Sigmoid colon (tissue), 4 donors: ENCODE measurements around the gene VGF.

ENCODE experiments used
- EP300 ChIP-seq, 4 donors: sonication (generic); formaldehyde crosslinking; IDR thresholded peaks; one replicate each; pipeline ENCODE4 v1.6.1; 2017; ENCODE audit warnings: antibody characterized with exemption in 4 of 4
- POLR2A ChIP-seq, 2 donors: fragments of 450-650 bp; IDR thresholded peaks; one replicate each; pipeline ENCODE4 v1.6.1; 2016; ENCODE audit warnings: antibody characterized with exemption in 2 of 2, mild to moderate bottlenecking in 2 of 2, moderate library complexity in 2 of 2
- POLR2AphosphoS5 ChIP-seq, 4 donors: sonication (generic); formaldehyde crosslinking; IDR thresholded peaks; one replicate each; pipeline ENCODE4 v1.6.1; 2017; ENCODE audit warnings: antibody characterized with exemption in 4 of 4
- TF ChIP-seq, protein P1 (sequence below), 4 experiments: fragments of 450-650 bp in 3 of 4; fragments of 200-600 bp in 1 of 4; IDR thresholded peaks; one replicate each; pipeline ENCODE4 v1.5.1; 2016 to 2019; ENCODE audit warnings: antibody characterized with exemption in 4 of 4, mild to moderate bottlenecking in 3 of 4, moderate library complexity in 2 of 4

DNA sequence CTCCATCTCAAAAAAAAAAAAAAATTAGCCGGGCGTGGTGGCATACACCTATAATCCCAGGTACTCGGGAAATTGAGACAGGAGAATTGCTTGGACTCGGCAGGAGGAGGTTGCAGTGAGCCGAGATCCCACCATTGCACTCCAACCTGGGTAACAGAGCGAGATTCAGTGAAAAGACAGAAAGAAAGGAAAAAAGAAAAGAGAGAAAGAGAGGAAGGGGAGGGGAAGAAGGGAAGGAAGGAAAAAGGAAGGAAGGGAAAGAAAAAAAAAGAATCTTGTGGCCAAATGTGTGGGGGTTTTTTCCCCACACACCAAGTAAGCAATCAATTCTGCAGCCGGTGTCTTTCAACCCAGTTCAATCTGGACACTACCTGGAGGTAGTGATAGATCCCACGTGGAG is 23.7 kb upstream of the VGF start:
- TF ChIP-seq POLR2A (IDR thresholded peaks at IDR 0.05) (no peak), EP300 (IDR thresholded peaks at IDR 0.05) (no peak), POLR2AphosphoS5 (IDR thresholded peaks at IDR 0.05) (no peak)
- TF ChIP-seq, protein P1, sequence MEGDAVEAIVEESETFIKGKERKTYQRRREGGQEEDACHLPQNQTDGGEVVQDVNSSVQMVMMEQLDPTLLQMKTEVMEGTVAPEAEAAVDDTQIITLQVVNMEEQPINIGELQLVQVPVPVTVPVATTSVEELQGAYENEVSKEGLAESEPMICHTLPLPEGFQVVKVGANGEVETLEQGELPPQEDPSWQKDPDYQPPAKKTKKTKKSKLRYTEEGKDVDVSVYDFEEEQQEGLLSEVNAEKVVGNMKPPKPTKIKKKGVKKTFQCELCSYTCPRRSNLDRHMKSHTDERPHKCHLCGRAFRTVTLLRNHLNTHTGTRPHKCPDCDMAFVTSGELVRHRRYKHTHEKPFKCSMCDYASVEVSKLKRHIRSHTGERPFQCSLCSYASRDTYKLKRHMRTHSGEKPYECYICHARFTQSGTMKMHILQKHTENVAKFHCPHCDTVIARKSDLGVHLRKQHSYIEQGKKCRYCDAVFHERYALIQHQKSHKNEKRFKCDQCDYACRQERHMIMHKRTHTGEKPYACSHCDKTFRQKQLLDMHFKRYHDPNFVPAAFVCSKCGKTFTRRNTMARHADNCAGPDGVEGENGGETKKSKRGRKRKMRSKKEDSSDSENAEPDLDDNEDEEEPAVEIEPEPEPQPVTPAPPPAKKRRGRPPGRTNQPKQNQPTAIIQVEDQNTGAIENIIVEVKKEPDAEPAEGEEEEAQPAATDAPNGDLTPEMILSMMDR (IDR thresholded peaks at IDR 0.05): no peak
